H1 (cell line): ENCODE data around the gene SIPA1L2. TPM values are rescaled to one million over a fixed set of nuclear protein-coding genes. Genes with fewer than 3 reads are reported as not detected.

Source experiments
- CTCF ChIA-PET: fragments of 300-600 bp; sonication (Branson Sonifier 250); formaldehyde crosslinking; loops from one replicate; lab custom pipeline; 2021; ENCODE audit not compliant: partially characterized antibody; lab: Charles Lee
- POLR2A ChIA-PET: fragments of 300-600 bp; sonication (Branson Sonifier 250); formaldehyde crosslinking; loops from one replicate; lab custom pipeline; 2021; ENCODE audit warnings: inconsistent platforms; ENCODE audit not compliant: partially characterized antibody; lab: Charles Lee
- DNase-seq, 2 experiments: peaks; one replicate each; pipeline versions ENCODE4 v3.0.0 to v3.0.0-alpha.2; 2010 to 2022; ENCODE audit warnings: low spot score in 2 of 2, low read depth in 1 of 2, mixed read lengths in 1 of 2
- FAIRE-seq: peaks from 2 replicates; lab custom pipeline; 2011; peaks lifted over from hg19 to GRCh38; lab: Jason Lieb, UNC
- H2AFZ ChIP-seq: 2 replicates; pipeline ENCODE4 v1.8.1; 2012; ENCODE audit warnings: low read length, inconsistent platforms
- H2AK5ac ChIP-seq: 2 replicates; pipeline ENCODE4 v1.6.1; 2013; ENCODE audit warnings: low read depth, low read length
- H2BK120ac ChIP-seq: replicated peaks from 2 replicates; pipeline ENCODE3; 2013; ENCODE audit warnings: low read depth, low read length, inconsistent platforms
- H2BK12ac ChIP-seq: 2 replicates; pipeline ENCODE4 v1.6.1; 2013; ENCODE audit warnings: low read depth, low read length
- H2BK15ac ChIP-seq: 2 replicates; pipeline ENCODE4 v1.6.1; 2013; ENCODE audit warnings: low read length
- H2BK20ac ChIP-seq: 2 replicates; pipeline ENCODE4 v1.6.1; 2013; ENCODE audit warnings: low read length
- H2BK5ac ChIP-seq: 2 replicates; pipeline ENCODE4 v1.6.1; 2013; ENCODE audit warnings: low read depth, low read length
- H3K14ac ChIP-seq: 2 replicates; pipeline ENCODE4 v1.6.1; 2013; ENCODE audit warnings: inconsistent platforms; ENCODE audit not compliant: insufficient read length
- H3K18ac ChIP-seq: 2 replicates; pipeline ENCODE4 v1.6.1; 2013; ENCODE audit warnings: low read length; ENCODE audit errors: extremely low read depth
- H3K23ac ChIP-seq: 2 replicates; pipeline ENCODE4 v1.6.1; 2013; ENCODE audit warnings: inconsistent platforms; ENCODE audit not compliant: insufficient read length
- H3K23me2 ChIP-seq: 2 replicates; pipeline ENCODE4 v1.6.1; 2013; ENCODE audit warnings: low read depth, low read length
- H3K27ac ChIP-seq: 2 replicates; pipeline ENCODE4 v1.6.1; 2011; ENCODE audit warnings: low read depth, low read length, inconsistent platforms
- H3K27me3 ChIP-seq, 4 experiments: replicated peaks in 1 of 4; 1 replicate in 1 of 4; 2 replicates in 3 of 4; pipeline versions ENCODE4 v1.6.1 to v1.8.1; 2011 to 2013; ENCODE audit warnings: low read length in 3 of 4, mild to moderate bottlenecking in 3 of 4, inconsistent platforms in 2 of 4, mixed read lengths in 2 of 4, moderate library complexity in 1 of 4; ENCODE audit not compliant: control insufficient read depth in 3 of 4, insufficient read depth in 3 of 4; ENCODE audit errors: extremely low read depth in 1 of 4
- H3K36me3 ChIP-seq, 4 experiments: 2 replicates each; pipeline versions ENCODE4 v1.6.1 to v1.8.1; 2011 to 2013; ENCODE audit warnings: mild to moderate bottlenecking in 4 of 4, low read length in 3 of 4, moderate library complexity in 2 of 4, control low read depth in 1 of 4, inconsistent platforms in 1 of 4; ENCODE audit not compliant: insufficient read depth in 4 of 4, control insufficient read depth in 2 of 4
- H3K4ac ChIP-seq: replicated peaks from 2 replicates; pipeline ENCODE3; 2013; ENCODE audit warnings: low read length, low read depth, mixed read lengths, inconsistent platforms; ENCODE audit not compliant: insufficient read length
- H3K4me1 ChIP-seq, 4 experiments: replicated peaks in 1 of 4; 1 replicate in 1 of 4; 2 replicates in 3 of 4; pipeline versions ENCODE4 v1.6.1 to v1.8.1; 2011 to 2013; ENCODE audit warnings: low read length in 3 of 4, inconsistent platforms in 2 of 4, mixed read lengths in 1 of 4; ENCODE audit not compliant: insufficient read depth in 4 of 4, control insufficient read depth in 3 of 4
- H3K4me2 ChIP-seq, 2 experiments: 2 replicates each; pipeline versions ENCODE4 v1.6.1 to v1.8.1; 2011 to 2013; ENCODE audit warnings: low read depth in 2 of 2, low read length in 2 of 2, control low read depth in 1 of 2, inconsistent platforms in 1 of 2, mild to moderate bottlenecking in 1 of 2; ENCODE audit not compliant: insufficient read depth in 1 of 2
- H3K4me3 ChIP-seq, 4 experiments: fragments of 200-600, 300-600 bp in 1 of 4; sonication (generic), shearing (Covaris generic), sonication (Bioruptor Twin) in 1 of 4; 2 replicates each; pipeline versions ENCODE4 v1.5.1 to v1.8.1; 2011 to 2016; ENCODE audit warnings: low read length in 4 of 4, low read depth in 3 of 4, control low read depth in 2 of 4, inconsistent platforms in 2 of 4, mild to moderate bottlenecking in 2 of 4, mixed read lengths in 1 of 4, moderate library complexity in 1 of 4; ENCODE audit not compliant: insufficient read depth in 2 of 4; ENCODE audit errors: extremely low read depth in 1 of 4
- H3K56ac ChIP-seq: replicated peaks from 2 replicates; pipeline ENCODE3; 2013; ENCODE audit warnings: low read depth, mild to moderate bottlenecking, mixed read lengths, low read length, inconsistent platforms; ENCODE audit not compliant: insufficient read length
- H3K79me1 ChIP-seq: 2 replicates; pipeline ENCODE4 v1.6.1; 2013; ENCODE audit warnings: low read depth, low read length, control low read depth
- H3K79me2 ChIP-seq, 2 experiments: 2 replicates each; pipeline versions ENCODE4 v1.6.1 to v1.8.1; 2012 to 2013; ENCODE audit warnings: low read length in 2 of 2, mild to moderate bottlenecking in 2 of 2, inconsistent platforms in 1 of 2; ENCODE audit not compliant: insufficient read depth in 2 of 2, control insufficient read depth in 1 of 2
- H3K9ac ChIP-seq, 4 experiments: replicated peaks in 1 of 4; 1 replicate in 1 of 4; 2 replicates in 3 of 4; pipeline versions ENCODE4 v1.6.1 to v1.8.1; 2011 to 2013; ENCODE audit warnings: low read depth in 3 of 4, low read length in 3 of 4, control low read depth in 2 of 4, mild to moderate bottlenecking in 2 of 4, moderate library complexity in 2 of 4, inconsistent platforms in 1 of 4; ENCODE audit errors: extremely low read depth in 1 of 4
- H3K9me3 ChIP-seq, 2 experiments: 2 replicates each; pipeline versions ENCODE4 v1.6.1 to v1.8.1; 2012 to 2013; ENCODE audit warnings: mild to moderate bottlenecking in 2 of 2, moderate library complexity in 2 of 2, control low read depth in 1 of 2, inconsistent platforms in 1 of 2, low read depth in 1 of 2, low read length in 1 of 2, mixed read lengths in 1 of 2; ENCODE audit not compliant: insufficient read depth in 2 of 2
- H4K20me1 ChIP-seq, 2 experiments: replicated peaks in 1 of 2; 2 replicates each; pipeline versions ENCODE3 to v1.8.1; 2011 to 2013; ENCODE audit warnings: inconsistent platforms in 2 of 2, low read length in 2 of 2, mild to moderate bottlenecking in 1 of 2; ENCODE audit not compliant: insufficient read depth in 2 of 2, control insufficient read depth in 1 of 2
- H4K5ac ChIP-seq: 2 replicates; pipeline ENCODE4 v1.6.1; 2013; ENCODE audit warnings: low read length, low read depth, mixed read lengths, inconsistent platforms; ENCODE audit not compliant: insufficient read length
- H4K8ac ChIP-seq: 2 replicates; pipeline ENCODE4 v1.8.0; 2013; ENCODE audit warnings: mild to moderate bottlenecking, moderate library complexity, low read length, inconsistent platforms; ENCODE audit not compliant: insufficient read depth; ENCODE audit errors: extremely low read depth
- H4K91ac ChIP-seq: replicated peaks from 2 replicates; pipeline ENCODE3; 2013; ENCODE audit warnings: low read length, mixed read lengths, inconsistent platforms; ENCODE audit not compliant: insufficient read length
- ASH2L ChIP-seq: fragments of 200-600, 300-600 bp; sonication (generic); IDR thresholded peaks from one replicate; pipeline ENCODE4 v1.7.1; 2017; ENCODE audit warnings: low read length
- CTCF ChIP-seq, 3 experiments: IDR thresholded peaks; 1 replicate in 2 of 3; 2 replicates in 1 of 3; pipeline versions ENCODE4 v1.5.1 to v1.6.1; 2011; ENCODE audit warnings: low read length in 3 of 3, mild to moderate bottlenecking in 3 of 3, inconsistent platforms in 2 of 3, low read depth in 1 of 3, moderate library complexity in 1 of 3; ENCODE audit not compliant: insufficient read depth in 1 of 3; ENCODE audit errors: control extremely low read depth in 1 of 3
- WGBS, 2 experiments: shearing (Covaris generic) in 1 of 2; methylation state at CpG; one replicate each; pipeline versions ENCODE4 v1.1.6 to v1.1.7; 2013 to 2015; ENCODE audit warnings: low lambda C conversion rate in 2 of 2, mixed read lengths in 2 of 2, inconsistent platforms in 1 of 2, low coverage in 1 of 2, missing lambda C conversion rate in 1 of 2; ENCODE audit not compliant: insufficient replicate concordance in 2 of 2, insufficient coverage in 1 of 2, insufficient read length in 1 of 2; ENCODE audit errors: extremely low coverage in 1 of 2, missing lambda C conversion rate in 1 of 2; 5-methylcytosine and 5-hydroxymethylcytosine counted together
- polyA plus RNA-seq, 7 experiments: library from polyadenylated mRNA; depleted of rRNA in 3 of 7; stranded (reverse) in 5 of 7; unstranded in 2 of 7; fragments of >200 nt in 5 of 7; fragments of 200-250 nt in 2 of 7; gene quantifications; 1 replicate in 5 of 7; 2 replicates in 1 of 7; 4 replicates in 1 of 7; pipeline versions ENCODE4 v1.2.1 to v1.2.3, GENCODE V29; 2011 to 2013; ENCODE audit warnings: missing spikeins in 2 of 7, mixed read lengths in 2 of 7
- total RNA-seq: library from RNA; stranded (reverse); fragmentation: NEBNext Ultra II Directional; extraction: Animal tissue kit (Norgen Biotek cat#: 25700); gene quantifications from 2 replicates; pipeline ENCODE4 v1.2.1, GENCODE V29; 2021

SIPA1L2 gene
- total and polyA plus RNA-seq, 2 of the 8 experiments (the other 6 are each of a cell fraction or from before 2014, with no cell fraction given), result 7.7 to 13.2 TPM

- H3K14ac ChIP-seq, result no peak overlapping the region
- H2BK5ac ChIP-seq, result no peak overlapping the region
- no peak overlapping the region for H3K9ac ChIP-seq
- no peaks in the 10 kb centered on the region for H3K9me3 ChIP-seq
- no peaks in the 10 kb centered on the region for H3K27me3 ChIP-seq
- H3K56ac ChIP-seq, result no peak overlapping the region
- peaks cover 0 to 2% (median 1%) of the 10 kb centered on the region in 4 experiments; a peak in 2 of 7 replicates for H3K4me1 ChIP-seq
- H2BK20ac ChIP-seq, result no peak overlapping the region
- FAIRE-seq (no peak), DNase-seq (no peak)
- no peak overlapping the region for H4K91ac ChIP-seq
- no peak overlapping the region for H3K4ac ChIP-seq
- H3K79me1 ChIP-seq, result peaks cover 2% of the 10 kb centered on the region; the same call in 1 of the 2 replicates
- H4K8ac ChIP-seq, result no peak overlapping the region
- H4K5ac ChIP-seq, result no peak overlapping the region
- H3K79me2 ChIP-seq, result no peaks in the 10 kb centered on the region
- CTCF ChIA-PET, result interaction anchor here (0.6 to 3.2 kb wide), 10 partner anchors 7 to 643 kb away, joined by 3 to 14 read pairs (median 4); no protein-coding TSS in a partner anchor
- H4K20me1 ChIP-seq, result no peaks in the 10 kb centered on the region
- no peak overlapping the region for H3K18ac ChIP-seq
- TF ChIP-seq ASH2L (no peak), CTCF (IDR thresholded peaks at IDR 0.05; ENCODE audit: control extremely low read depth in 1 of 3, insufficient read depth in 1 of 3, low read depth in 1 of 3, low read length in 3 of 3) (peak in 2 of 3 experiments; percentile 9 to 10; a peak in 1 of 4 replicates)
- no peak overlapping the region for H2AK5ac ChIP-seq
- H2BK12ac ChIP-seq, result no peak overlapping the region
- no peak overlapping the region for H3K27ac ChIP-seq
- no peak overlapping the region for H3K4me3 ChIP-seq
- H3K4me2 ChIP-seq, result no peak overlapping the region
- no peak overlapping the region for H2AFZ ChIP-seq
- no peak overlapping the region for H2BK15ac ChIP-seq
- H3K23ac ChIP-seq, result no peak overlapping the region
- POLR2A ChIA-PET, result no interaction called here
- no peak overlapping the region for H2BK120ac ChIP-seq
- WGBS, 2 experiments, result 87% methylated on average over 6 of the region's 6 CpGs; no CpG with 5 or more reads in 1 of the 2 experiments
- no peaks in the 10 kb centered on the region for H3K23me2 ChIP-seq
- no peaks in the 10 kb centered on the region for H3K36me3 ChIP-seq
Observed at GRCh38 chr1:232600424-232601258, 29.3 kb downstream of the SIPA1L2 start.
